Transverse colon (tissue), 4 donors: ENCODE data around the gene LUZP2. TPM values are rescaled to one million over a fixed set of nuclear protein-coding genes. Genes with fewer than 3 reads are reported as not detected.

Experiments used
- DNase-seq: peaks from one replicate; pipeline ENCODE4 v3.0.0-alpha.2; 2019
- H3K27ac ChIP-seq, 4 donors: fragments of 200-600 bp; sonication (generic); 2 replicates each; pipeline ENCODE4 v1.5.1; 2016 to 2018; ENCODE audit warnings: inconsistent platforms in 4 of 4
- H3K27me3 ChIP-seq: fragments of 200-600 bp; sonication (generic); 2 replicates; pipeline ENCODE4 v1.5.1; 2017; ENCODE audit warnings: inconsistent platforms
- H3K36me3 ChIP-seq, 4 donors: fragments of 200-600 bp; sonication (generic); 2 replicates each; pipeline ENCODE4 v1.5.1; 2017 to 2019; ENCODE audit warnings: inconsistent platforms in 4 of 4
- H3K4me1 ChIP-seq, 4 donors: fragments of 200-600 bp; sonication (generic); 2 replicates each; pipeline ENCODE4 v1.5.1; 2017 to 2020; ENCODE audit warnings: inconsistent platforms in 4 of 4
- H3K4me3 ChIP-seq, 4 donors: fragments of 200-600 bp; sonication (generic); 1 replicate in 1 of 4; 2 replicates in 3 of 4; pipeline versions ENCODE4 v1.5.1 to v1.6.1; 2017 to 2019; ENCODE audit warnings: inconsistent platforms in 4 of 4
- H3K9me3 ChIP-seq, 2 donors: fragments of 200-600 bp; sonication (generic); 2 replicates each; pipeline ENCODE4 v1.5.1; 2017 to 2019; ENCODE audit warnings: inconsistent platforms in 2 of 2
- CTCF ChIP-seq, 5 experiments: fragments of 200-600 bp in 3 of 5; fragments of 450-650 bp in 2 of 5; sonication (generic) in 3 of 5; IDR thresholded peaks; 1 replicate in 2 of 5; 2 replicates in 3 of 5; pipeline ENCODE4 v1.5.1; 2016 to 2017; ENCODE audit warnings: antibody characterized with exemption in 5 of 5, inconsistent platforms in 3 of 5, mild to moderate bottlenecking in 2 of 5, moderate library complexity in 1 of 5
- EP300 ChIP-seq: sonication (generic); formaldehyde crosslinking; IDR thresholded peaks from one replicate; pipeline ENCODE4 v1.6.1; 2017; ENCODE audit warnings: antibody characterized with exemption, low read depth
- POLR2A ChIP-seq: fragments of 450-650 bp; IDR thresholded peaks from one replicate; pipeline ENCODE4 v1.6.1; 2016; ENCODE audit warnings: antibody characterized with exemption, mild to moderate bottlenecking, moderate library complexity
- POLR2AphosphoS5 ChIP-seq, 3 donors: sonication (generic); formaldehyde crosslinking; IDR thresholded peaks; one replicate each; pipeline ENCODE4 v1.6.1; 2016; ENCODE audit warnings: antibody characterized with exemption in 3 of 3
- WGBS, 2 donors: methylation state at CpG; one replicate each; pipeline ENCODE4 v1.1.5; 2018; ENCODE audit warnings: low coverage in 1 of 2; 5-methylcytosine and 5-hydroxymethylcytosine counted together
- in situ Hi-C, 4 donors: fragments of 200-750 bp; cut with MboI; loops; one replicate each; pipeline versions ENCODE4 v1.15.0 to v1.15.1; 2017; ENCODE audit warnings: low sequenced_read_pairs in 3 of 4, low pct_ligation_motif_present in 1 of 4, low pct_unique_long_range_greater_than_20kb in 1 of 4
- intact Hi-C: fragments of 100-400 bp; cut with DNase I; formaldehyde crosslinking; loops from one replicate; pipeline ENCODE4 v1.15.1; 2023; ENCODE audit warnings: low total_unique reads
- total RNA-seq, 4 donors: library from RNA; depleted of rRNA; stranded (reverse); fragments of >200 nt; gene quantifications; one replicate each; pipeline ENCODE4 v1.1.0, GENCODE V29; 2016

Gene LUZP2
- total RNA-seq, 4 donors from 2014 or later, result 2.2 to 3.3 (median 2.4) TPM; not detected in 1

- Histone ChIP-seq H3K4me1 (no peaks in the 10 kb centered on the region), H3K4me3 (no peak overlapping the region), H3K36me3 (no peaks in the 10 kb centered on the region), H3K27ac (no peak overlapping the region), H3K9me3 (no peaks in the 10 kb centered on the region), H3K27me3 (no peaks in the 10 kb centered on the region)
- intact Hi-C loops (no loop called here), in situ Hi-C loops (no loop called here)
- 50% methylated on average over 1 of the region's 1 CpG; no CpG with 5 or more reads in 1 of the 2 donors for WGBS, 2 donors
- TF ChIP-seq POLR2A (no peak), CTCF (IDR thresholded peaks at IDR 0.05) (no peak), POLR2AphosphoS5 (IDR thresholded peaks at IDR 0.05) (no peak), EP300 (no peak)
- no peak for DNase-seq
These were observed 347.6 kb downstream of the LUZP2 start for GRCh38 chr11:24844406-24844805.

- intact Hi-C loops (no loop called here), in situ Hi-C loops (no loop called here)
- Histone ChIP-seq H3K9me3 (no peaks in the 10 kb centered on the region), H3K36me3 (no peaks in the 10 kb centered on the region), H3K4me3 (no peak overlapping the region), H3K27ac (no peak overlapping the region), H3K4me1 (no peaks in the 10 kb centered on the region), H3K27me3 (no peaks in the 10 kb centered on the region)
- TF ChIP-seq POLR2A, result no peak
- no peak for TF ChIP-seq EP300
- TF ChIP-seq POLR2AphosphoS5 (IDR thresholded peaks at IDR 0.05), result no peak
- no peak for TF ChIP-seq CTCF (IDR thresholded peaks at IDR 0.05)
- WGBS, 2 donors, result 79 to 87% methylated on average over 1 of the region's 1 CpG
- no peak for DNase-seq
These were observed 352.0 kb downstream of the LUZP2 start for GRCh38 chr11:24848857-24849256.

GRCh38 chr11:24855951-24856350, 359.1 kb downstream of the LUZP2 start:
- H3K4me1 ChIP-seq, result no peaks in the 10 kb centered on the region
- DNase-seq, result no peak
- H3K27ac ChIP-seq, result no peak overlapping the region
- H3K27me3 ChIP-seq, result no peaks in the 10 kb centered on the region
- intact Hi-C loops (no loop called here), in situ Hi-C loops (no loop called here)
- no peak overlapping the region for H3K4me3 ChIP-seq
- no peaks in the 10 kb centered on the region for H3K36me3 ChIP-seq
- TF ChIP-seq CTCF (IDR thresholded peaks at IDR 0.05) (no peak), POLR2AphosphoS5 (IDR thresholded peaks at IDR 0.05) (no peak), POLR2A (no peak), EP300 (no peak)
- no peaks in the 10 kb centered on the region for H3K9me3 ChIP-seq

GRCh38 chr11:24859801-24860300, 363.0 kb downstream of the LUZP2 start:
- in situ Hi-C loops, result no loop called here
- Histone ChIP-seq H3K27ac (no peak overlapping the region), H3K4me3 (no peak overlapping the region), H3K4me1 (no peaks in the 10 kb centered on the region), H3K27me3 (no peaks in the 10 kb centered on the region), H3K9me3 (no peaks in the 10 kb centered on the region), H3K36me3 (no peaks in the 10 kb centered on the region)
- TF ChIP-seq EP300 (no peak), CTCF (IDR thresholded peaks at IDR 0.05) (no peak), POLR2A (no peak), POLR2AphosphoS5 (IDR thresholded peaks at IDR 0.05) (no peak)
- no peak for DNase-seq
- 83 to 100% methylated on average over 1 to 7 of the region's 9 CpGs for WGBS, 2 donors
- intact Hi-C loops, result no loop called here
